Transverse colon (tissue), 4 donors: ENCODE measurements around the gene STK11IP.

Source experiments
- CTCF ChIP-seq, 5 experiments: fragments of 200-600 bp in 3 of 5; fragments of 450-650 bp in 2 of 5; sonication (generic) in 3 of 5; IDR thresholded peaks; 1 replicate in 2 of 5; 2 replicates in 3 of 5; pipeline ENCODE4 v1.5.1; 2016 to 2017; ENCODE audit warnings: antibody characterized with exemption in 5 of 5, inconsistent platforms in 3 of 5, mild to moderate bottlenecking in 2 of 5, moderate library complexity in 1 of 5
- EP300 ChIP-seq: sonication (generic); formaldehyde crosslinking; IDR thresholded peaks from one replicate; pipeline ENCODE4 v1.6.1; 2017; ENCODE audit warnings: antibody characterized with exemption, low read depth
- POLR2AphosphoS5 ChIP-seq, 3 donors: sonication (generic); formaldehyde crosslinking; IDR thresholded peaks; one replicate each; pipeline ENCODE4 v1.6.1; 2016; ENCODE audit warnings: antibody characterized with exemption in 3 of 3

- TF ChIP-seq POLR2AphosphoS5 (IDR thresholded peaks at IDR 0.05) (no peak), CTCF (IDR thresholded peaks at IDR 0.05) (no peak), EP300 (no peak)
These were observed 21.1 kb downstream of the STK11IP start for GRCh38 chr2:219618733-219619122.
